Mucosa of rectum (tissue), 2 donors: ENCODE measurements around the gene KIAA1586.
"Not testable (repeated sequence)": the region's sequence is repeated elsewhere in the genome, so short reads cannot be mapped to it uniquely, and the experiment has no call there.

Experiments used
- H3K27ac ChIP-seq, 2 donors: one replicate each; pipeline ENCODE4 v1.7.0; 2013; ENCODE audit warnings: inconsistent platforms in 2 of 2, low read depth in 2 of 2, low read length in 2 of 2
- H3K27me3 ChIP-seq, 2 donors: one replicate each; pipeline ENCODE4 v1.7.0; 2013; ENCODE audit warnings: low read length in 2 of 2; ENCODE audit not compliant: control insufficient read depth in 2 of 2, insufficient read depth in 2 of 2
- H3K36me3 ChIP-seq, 2 donors: one replicate each; pipeline ENCODE4 v1.7.0; 2013; ENCODE audit warnings: low read length in 2 of 2; ENCODE audit not compliant: control insufficient read depth in 2 of 2, insufficient read depth in 2 of 2
- H3K4me1 ChIP-seq, 2 donors: one replicate each; pipeline ENCODE4 v1.7.0; 2013; ENCODE audit warnings: low read length in 2 of 2, mild to moderate bottlenecking in 1 of 2; ENCODE audit not compliant: control insufficient read depth in 2 of 2, insufficient read depth in 2 of 2
- H3K4me3 ChIP-seq, 2 donors: one replicate each; pipeline ENCODE4 v1.7.0; 2013; ENCODE audit warnings: low read length in 2 of 2
- H3K9ac ChIP-seq, 2 donors: one replicate each; pipeline ENCODE4 v1.7.0; 2013; ENCODE audit warnings: low read length in 2 of 2, low read depth in 1 of 2, mild to moderate bottlenecking in 1 of 2
- H3K9me3 ChIP-seq, 2 donors: one replicate each; pipeline ENCODE4 v1.7.0; 2013; ENCODE audit warnings: low read length in 2 of 2; ENCODE audit not compliant: control insufficient read depth in 2 of 2
- donor health status: healthy.
- donor health status: Normal muscosa, but diverticular disease.

Gene KIAA1586

DNA sequence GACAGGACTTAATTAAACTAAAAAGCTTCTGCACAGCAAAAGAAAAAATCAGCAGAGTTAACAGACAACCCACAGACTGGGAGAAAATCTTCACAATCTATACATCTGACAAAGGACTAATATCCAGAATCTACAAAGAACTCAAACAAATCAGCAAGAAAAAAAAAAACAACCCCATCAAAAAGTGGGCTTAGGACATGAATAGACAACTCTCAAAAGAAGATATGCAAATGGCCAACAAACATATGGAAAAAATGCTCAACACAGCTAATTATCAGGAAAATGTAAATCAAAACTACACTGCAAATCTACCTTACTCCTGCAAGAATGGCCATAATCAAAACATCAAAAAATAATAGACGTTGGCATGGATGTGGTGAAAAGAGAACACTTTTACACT, 2.4 kb upstream of the KIAA1586 start:
- not testable (repeated sequence) for H3K27me3 ChIP-seq, H3K36me3 ChIP-seq, H3K9me3 ChIP-seq, H3K9ac ChIP-seq, H3K4me1 ChIP-seq, H3K27ac ChIP-seq, H3K4me3 ChIP-seq

DNA sequence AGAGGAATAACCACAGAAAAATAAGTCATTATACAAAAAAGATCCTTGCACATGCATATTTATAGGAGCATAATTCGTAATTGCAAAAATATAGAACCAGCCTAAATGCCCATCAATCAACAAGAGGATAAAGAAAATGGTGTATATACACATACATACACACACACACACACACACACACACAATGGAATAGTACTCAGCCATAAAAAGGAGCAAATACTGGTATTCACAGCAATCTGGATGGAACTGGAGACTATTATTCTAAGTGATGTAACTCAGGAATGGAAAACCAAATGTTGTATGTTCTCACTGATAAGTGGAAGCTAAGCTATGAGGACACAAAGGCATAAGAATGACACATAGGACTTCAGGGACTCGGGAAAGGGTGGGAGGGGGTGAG, 1.9 kb upstream of the KIAA1586 start:
- H3K9ac ChIP-seq, result no peak overlapping the region
- no peaks in the 10 kb centered on the region for H3K9me3 ChIP-seq
- H3K4me1 ChIP-seq, result peaks cover 0 to 6% of the 10 kb centered on the region in 2 donors
- H3K36me3 ChIP-seq, result no peaks in the 10 kb centered on the region
- H3K27me3 ChIP-seq, result peaks cover 0 to 2% of the 10 kb centered on the region in 2 donors
- H3K4me3 ChIP-seq, result no peak overlapping the region
- H3K27ac ChIP-seq, result no peak overlapping the region

GRCh38 chr6:57047257-57047585, 728 bp downstream of the KIAA1586 start:
- H3K9ac ChIP-seq, H3K36me3 ChIP-seq, H3K27me3 ChIP-seq, H3K4me3 ChIP-seq, H3K27ac ChIP-seq, H3K4me1 ChIP-seq, H3K9me3 ChIP-seq: not testable (repeated sequence)

DNA sequence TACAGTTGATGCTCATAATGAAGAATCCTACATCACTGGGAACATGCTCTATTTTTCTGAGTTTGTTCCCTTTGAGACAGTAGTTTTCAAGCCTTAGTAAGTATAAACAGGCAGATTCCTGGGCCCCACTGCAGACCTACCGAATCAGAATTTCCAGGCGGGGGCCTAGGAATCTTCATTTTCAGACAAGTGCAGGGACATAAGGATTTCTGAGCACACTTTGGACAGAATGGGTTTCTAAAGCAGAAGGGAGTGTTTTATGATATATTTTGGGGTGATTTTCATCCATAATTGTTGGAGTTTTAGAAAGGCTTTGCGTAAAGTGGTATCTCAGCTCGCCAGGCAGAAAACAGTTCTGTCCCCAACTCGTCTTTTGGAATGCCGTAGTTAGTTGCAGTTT, 1.4 kb downstream of the KIAA1586 start:
- H3K4me3 ChIP-seq, H3K36me3 ChIP-seq, H3K9me3 ChIP-seq, H3K9ac ChIP-seq, H3K27ac ChIP-seq, H3K4me1 ChIP-seq, H3K27me3 ChIP-seq: not testable (repeated sequence)

GRCh38 chr6:57048577-57048976, 2.1 kb downstream of the KIAA1586 start:
- H3K9ac ChIP-seq, result no peak overlapping the region
- H3K36me3 ChIP-seq, result peaks cover 4% of the 10 kb centered on the region in 2 donors
- no peak overlapping the region for H3K27ac ChIP-seq
- no peak overlapping the region for H3K4me3 ChIP-seq
- peaks cover 0 to 6% of the 10 kb centered on the region in 2 donors for H3K4me1 ChIP-seq
- no peaks in the 10 kb centered on the region for H3K9me3 ChIP-seq
- H3K27me3 ChIP-seq, result peaks cover 0 to 2% of the 10 kb centered on the region in 2 donors

DNA sequence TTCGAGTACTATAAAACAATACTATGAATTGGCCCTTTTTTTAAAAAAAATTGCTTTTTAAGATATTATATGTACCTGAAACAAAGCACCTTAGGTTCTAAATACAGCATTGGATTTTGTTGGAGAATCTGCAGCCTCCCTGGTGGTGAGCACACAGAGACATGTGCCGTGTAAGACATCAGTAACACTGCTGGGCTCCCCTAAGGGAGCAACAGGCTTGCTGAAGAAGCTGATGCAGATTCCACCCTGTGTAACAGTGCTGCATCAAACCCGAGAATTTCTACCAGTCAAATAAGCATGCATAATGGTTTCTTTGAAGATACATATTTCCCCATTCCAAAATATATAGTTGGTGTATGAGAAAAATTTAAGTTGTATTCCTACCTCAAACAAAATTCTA, 17.4 kb downstream of the KIAA1586 start:
- Histone ChIP-seq H3K9me3 (no peaks in the 10 kb centered on the region), H3K4me3 (no peak overlapping the region), H3K27ac (no peak overlapping the region), H3K36me3 (no peaks in the 10 kb centered on the region), H3K9ac (no peak overlapping the region), H3K4me1 (no peaks in the 10 kb centered on the region), H3K27me3 (no peaks in the 10 kb centered on the region)

- Histone ChIP-seq H3K9me3 (no peaks in the 10 kb centered on the region), H3K4me3 (no peak overlapping the region), H3K36me3 (no peaks in the 10 kb centered on the region), H3K4me1 (no peaks in the 10 kb centered on the region), H3K9ac (no peak overlapping the region), H3K27ac (no peak overlapping the region), H3K27me3 (no peaks in the 10 kb centered on the region)
These were observed 18.3 kb downstream of the KIAA1586 start for GRCh38 chr6:57064809-57065208.

GRCh38 chr6:57068061-57068460, 21.6 kb downstream of the KIAA1586 start:
- H3K9me3 ChIP-seq, result no peaks in the 10 kb centered on the region
- H3K9ac ChIP-seq, result no peak overlapping the region
- H3K27me3 ChIP-seq, result no peaks in the 10 kb centered on the region
- no peaks in the 10 kb centered on the region for H3K36me3 ChIP-seq
- no peak overlapping the region for H3K27ac ChIP-seq
- H3K4me3 ChIP-seq, result no peak overlapping the region
- no peaks in the 10 kb centered on the region for H3K4me1 ChIP-seq

- Histone ChIP-seq H3K4me3 (no peak overlapping the region), H3K27me3 (no peaks in the 10 kb centered on the region), H3K4me1 (no peaks in the 10 kb centered on the region), H3K9me3 (no peaks in the 10 kb centered on the region), H3K36me3 (no peaks in the 10 kb centered on the region), H3K9ac (no peak overlapping the region), H3K27ac (no peak overlapping the region)
These were observed 22.7 kb downstream of the KIAA1586 start for GRCh38 chr6:57069228-57069627.

- no peak overlapping the region for H3K4me3 ChIP-seq
- H3K9ac ChIP-seq, result no peak overlapping the region
- H3K27me3 ChIP-seq, result no peaks in the 10 kb centered on the region
- no peak overlapping the region for H3K27ac ChIP-seq
- H3K36me3 ChIP-seq, result no peaks in the 10 kb centered on the region
- no peaks in the 10 kb centered on the region for H3K4me1 ChIP-seq
- no peaks in the 10 kb centered on the region for H3K9me3 ChIP-seq
These were observed 23.4 kb downstream of the KIAA1586 start for GRCh38 chr6:57069920-57070331.

GRCh38 chr6:57072108-57072507, 25.6 kb downstream of the KIAA1586 start:
- no peaks in the 10 kb centered on the region for H3K27me3 ChIP-seq
- H3K4me3 ChIP-seq, result no peak overlapping the region
- no peaks in the 10 kb centered on the region for H3K9me3 ChIP-seq
- H3K36me3 ChIP-seq, result no peaks in the 10 kb centered on the region
- H3K9ac ChIP-seq, result no peak overlapping the region
- no peak overlapping the region for H3K27ac ChIP-seq
- no peaks in the 10 kb centered on the region for H3K4me1 ChIP-seq
